GM18858 (cell line): ENCODE results near the gene GRM4.
"Not testable (repeated sequence)": the region's sequence is repeated elsewhere in the genome, so short reads cannot be mapped to it uniquely, and the experiment has no call there.

ENCODE experiments used
- ATAC-seq: cut with Tn5 transposase; IDR thresholded peaks from one replicate; pipeline ENCODE4 v1.9.1; 2021; ENCODE audit not compliant: unreplicated experiment

GRM4 gene

DNA sequence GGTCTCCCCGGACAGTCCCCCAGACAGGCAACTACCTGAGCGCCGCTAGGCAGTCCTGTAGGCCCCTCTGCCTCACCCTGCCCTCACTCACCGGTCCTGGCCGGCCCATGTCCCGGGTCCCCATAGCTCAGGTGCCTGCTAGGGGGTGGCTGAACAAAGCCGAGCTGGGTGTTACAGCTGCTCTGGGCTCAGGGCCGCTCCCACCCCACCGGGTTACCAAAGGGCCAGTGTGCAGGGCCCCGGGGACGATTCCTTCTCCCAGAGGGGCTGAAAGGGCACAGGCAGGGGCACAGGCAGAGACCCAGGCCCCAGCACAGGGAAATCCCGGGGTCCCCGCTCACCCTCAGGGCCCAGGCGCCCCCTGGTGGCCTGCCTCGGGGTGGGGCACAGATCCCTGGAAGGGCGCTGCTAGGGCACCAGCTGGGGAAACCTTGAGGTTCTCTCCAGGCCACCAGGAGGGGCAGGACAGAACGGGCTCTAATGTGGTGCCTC is 118.4 kb downstream of the GRM4 start:
- ATAC-seq = no peak

DNA sequence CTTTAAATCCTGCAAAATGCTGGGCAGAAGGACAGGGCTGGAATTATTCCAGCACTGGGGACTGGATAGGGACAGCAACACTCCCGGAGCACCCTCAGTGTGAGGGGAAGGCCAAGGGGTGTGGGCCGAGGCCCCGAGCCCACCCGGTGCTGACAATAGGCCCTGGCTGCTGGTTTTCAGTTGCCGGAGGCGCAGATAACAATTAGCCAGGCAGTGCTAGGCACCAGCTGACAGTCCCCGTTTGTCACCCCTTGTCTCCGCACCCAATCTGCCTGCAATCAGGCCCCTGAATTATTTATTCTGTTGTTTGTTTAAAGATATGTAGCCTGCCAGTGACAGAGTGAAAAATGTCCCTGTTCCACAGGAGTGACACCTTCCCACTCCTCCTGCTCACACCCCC is 120.0 kb downstream of the GRM4 start:
- ATAC-seq = no peak

DNA sequence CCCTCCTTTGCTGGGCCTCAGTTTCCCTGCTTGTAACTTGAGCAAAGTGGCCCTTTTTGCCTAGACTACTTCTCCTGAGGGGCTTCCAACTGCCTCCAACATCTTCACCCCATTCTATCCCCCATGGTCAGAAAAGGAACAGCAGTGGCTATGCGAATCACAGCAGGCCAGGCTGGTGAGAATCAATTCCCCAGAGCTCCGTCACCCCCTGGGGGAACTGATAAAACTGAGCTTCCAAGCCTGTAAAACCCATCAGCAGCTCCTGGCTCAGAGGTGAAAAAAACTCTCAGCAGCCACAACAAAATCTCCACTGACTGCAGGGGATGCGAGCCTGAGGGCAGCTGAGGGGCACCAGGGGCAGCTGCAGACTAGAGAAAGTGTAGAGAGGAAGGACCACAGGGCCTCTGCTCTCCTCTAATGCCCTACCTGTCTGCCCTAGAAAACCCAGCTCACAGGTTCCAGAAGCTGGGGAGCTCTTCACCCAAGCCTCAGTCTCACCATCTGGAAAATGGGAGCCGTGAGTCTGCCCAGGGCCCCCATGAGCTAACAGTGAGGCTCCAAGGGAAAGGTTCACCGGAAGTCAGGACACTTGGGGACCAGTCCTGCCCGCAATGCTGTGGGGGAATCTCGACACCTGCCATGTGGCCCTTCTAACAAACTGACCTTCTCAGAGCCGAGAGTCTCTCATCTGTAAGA is 120.6 kb downstream of the GRM4 start:
- no peak for ATAC-seq

DNA sequence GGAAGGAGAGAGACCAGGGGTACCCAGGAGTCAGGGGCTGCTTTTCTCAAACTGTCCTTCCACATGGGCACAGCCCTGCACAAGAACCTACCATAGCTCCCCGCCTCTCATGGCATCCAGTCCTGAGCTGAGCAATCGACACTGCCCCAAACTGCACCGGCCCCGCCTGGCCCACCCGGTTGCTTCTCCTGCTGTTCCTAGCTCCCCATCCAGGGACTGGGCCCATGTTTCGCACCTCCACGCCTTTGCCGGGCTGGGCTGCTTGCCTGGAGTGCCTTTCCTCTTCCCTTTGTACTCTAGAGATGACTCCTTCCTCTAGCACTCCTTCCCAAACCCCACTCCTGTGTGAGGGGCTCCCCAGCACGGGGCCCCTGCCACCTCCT is 123.0 kb downstream of the GRM4 start:
- ATAC-seq = no peak

DNA sequence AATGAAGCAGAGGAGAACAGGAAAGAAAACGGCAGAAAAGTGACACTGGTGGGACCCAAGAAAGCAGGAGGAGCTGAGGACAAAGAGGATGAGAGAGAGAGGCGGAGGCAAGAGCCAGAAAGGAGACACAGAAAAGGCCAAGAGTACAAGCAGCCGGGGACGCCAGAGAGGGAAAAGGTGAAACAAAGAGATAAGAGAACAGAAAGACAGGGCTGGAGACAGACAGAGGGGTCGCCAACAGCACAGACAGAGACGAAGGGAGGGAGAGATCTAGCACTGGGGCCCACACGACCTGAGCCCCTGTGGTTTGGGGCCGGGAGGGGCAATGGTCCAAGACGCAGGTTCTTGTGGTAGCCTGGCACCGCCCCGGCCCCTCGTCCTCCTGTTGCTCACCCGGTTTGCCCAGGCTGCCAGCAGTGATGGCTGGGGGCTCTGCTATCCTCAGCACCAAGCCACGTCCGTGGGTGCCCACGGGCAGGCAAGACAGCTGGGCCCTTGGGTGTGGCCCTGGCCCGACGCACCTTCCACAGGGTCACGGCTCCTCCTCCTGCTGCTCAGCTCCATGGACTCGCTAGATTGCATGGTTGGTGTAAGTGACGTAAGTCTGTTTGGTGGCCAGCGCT is 123.5 kb downstream of the GRM4 start:
- no peak for ATAC-seq

DNA sequence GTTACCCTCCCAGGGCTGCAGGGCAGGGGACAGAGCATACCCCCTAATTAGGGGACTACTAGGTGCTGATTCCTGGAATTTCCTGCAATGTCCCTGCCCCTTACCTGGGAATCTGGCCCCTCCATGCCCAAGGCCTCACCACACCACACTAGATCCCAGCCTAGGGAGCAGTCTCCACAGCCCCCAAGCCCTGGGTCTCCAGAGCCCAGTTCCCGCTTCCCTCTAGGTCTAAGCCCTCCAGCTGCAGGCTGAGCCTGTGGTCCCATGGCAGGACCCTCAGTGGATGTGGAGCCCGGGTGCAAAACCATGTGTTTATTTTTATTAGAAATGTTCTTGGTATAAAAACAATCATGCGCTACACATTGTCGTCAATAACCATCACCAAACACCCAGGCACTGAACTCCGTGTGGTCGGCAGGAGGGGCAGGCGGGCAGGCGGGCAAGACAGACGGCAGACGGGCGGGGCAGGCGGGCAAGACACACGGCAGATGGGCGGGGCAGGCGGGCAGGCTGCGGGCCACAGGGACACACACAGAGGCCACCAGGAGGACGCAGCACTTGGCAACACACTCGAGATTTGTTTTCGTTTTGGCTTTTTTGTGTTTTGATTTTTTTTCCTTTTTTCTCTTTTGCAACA is 124.2 kb downstream of the GRM4 start:
- no peak for ATAC-seq

DNA sequence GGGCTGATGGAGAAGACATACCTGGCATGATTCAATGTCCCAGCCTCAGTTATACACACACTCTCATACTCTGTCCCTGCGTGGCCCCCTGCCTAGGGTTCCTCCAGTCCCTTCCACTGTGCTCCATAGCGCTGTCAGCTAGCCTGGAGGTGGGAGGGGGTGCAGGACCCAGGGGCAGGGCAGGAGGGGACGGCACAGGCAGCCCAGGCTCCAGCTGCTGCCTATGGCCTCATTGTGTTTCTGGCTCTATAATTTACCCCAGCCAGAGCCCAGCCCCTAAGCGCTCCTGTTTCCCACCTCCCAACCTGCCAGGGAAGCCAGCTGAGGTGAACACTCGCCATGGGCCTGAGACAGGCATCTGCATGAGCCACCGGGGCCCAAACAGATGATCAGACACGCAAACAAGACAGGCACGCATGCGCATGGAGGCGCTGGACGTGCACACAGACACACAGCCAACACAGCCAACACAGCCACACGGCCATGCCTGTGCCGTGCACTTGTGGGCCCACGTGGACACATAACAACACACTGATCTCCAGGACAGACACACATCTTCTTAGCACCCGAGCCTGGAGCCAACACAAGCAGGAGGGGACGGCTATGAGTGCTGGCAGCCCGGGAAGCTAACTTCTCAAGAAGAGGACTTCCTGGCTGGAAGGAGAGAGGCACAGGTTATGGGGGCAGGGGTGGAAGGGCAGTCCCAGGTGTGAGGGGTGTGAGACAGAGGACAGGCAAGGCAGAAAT is 124.9 kb downstream of the GRM4 start:
- ATAC-seq = no peak

DNA sequence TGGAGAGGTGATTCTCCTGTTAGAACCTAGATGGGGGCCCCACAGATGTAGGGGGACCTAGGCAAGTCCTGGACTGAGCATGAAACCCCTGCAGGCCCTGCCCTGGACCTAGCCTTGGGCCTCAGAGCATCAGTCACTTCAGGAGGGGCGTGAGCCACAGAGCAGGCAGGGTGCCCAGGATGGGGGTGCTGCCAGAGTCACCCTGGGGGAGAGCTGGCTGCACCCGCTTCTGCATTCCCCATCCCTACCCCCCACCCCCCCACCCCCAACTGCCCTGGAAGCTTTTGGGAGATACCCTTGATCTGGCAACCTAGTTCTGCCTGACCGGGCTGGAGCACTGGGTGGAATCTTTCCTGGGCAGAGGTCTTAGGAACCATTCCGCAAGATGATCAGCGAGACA is 125.6 kb downstream of the GRM4 start:
- no peak for ATAC-seq

DNA sequence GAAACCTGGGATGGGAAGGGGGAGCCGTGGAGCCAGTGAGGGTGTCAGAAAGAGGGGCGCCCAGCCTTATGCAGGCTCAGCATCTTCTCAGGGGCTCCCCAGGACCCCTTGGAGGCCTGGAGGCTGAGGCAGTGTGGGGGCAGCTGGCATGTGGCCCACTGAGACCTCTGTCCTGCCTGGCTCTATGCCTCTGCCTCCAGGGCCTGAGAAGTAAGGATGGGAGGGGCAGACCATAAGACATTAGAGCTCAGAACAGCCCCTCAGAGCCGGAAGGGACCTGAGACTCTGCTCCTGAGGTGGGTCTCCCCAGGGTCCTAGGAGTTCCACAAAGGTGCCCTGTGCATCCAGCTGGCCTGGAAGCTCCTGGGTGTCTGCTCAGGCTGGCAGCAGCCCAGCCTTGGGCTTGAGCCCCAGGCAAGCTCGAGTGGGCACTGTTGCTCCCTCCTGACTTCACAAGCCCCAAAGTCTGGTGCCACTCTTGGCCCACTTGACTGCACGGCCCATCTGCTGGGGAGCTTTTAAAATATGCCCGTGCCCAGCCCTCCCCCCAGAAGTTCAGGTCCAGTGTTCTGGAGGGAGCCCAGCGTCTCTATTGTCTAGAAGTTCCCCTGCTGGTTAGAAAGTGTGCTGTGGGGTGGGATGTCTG is 126.8 kb downstream of the GRM4 start:
- no peak for ATAC-seq

DNA sequence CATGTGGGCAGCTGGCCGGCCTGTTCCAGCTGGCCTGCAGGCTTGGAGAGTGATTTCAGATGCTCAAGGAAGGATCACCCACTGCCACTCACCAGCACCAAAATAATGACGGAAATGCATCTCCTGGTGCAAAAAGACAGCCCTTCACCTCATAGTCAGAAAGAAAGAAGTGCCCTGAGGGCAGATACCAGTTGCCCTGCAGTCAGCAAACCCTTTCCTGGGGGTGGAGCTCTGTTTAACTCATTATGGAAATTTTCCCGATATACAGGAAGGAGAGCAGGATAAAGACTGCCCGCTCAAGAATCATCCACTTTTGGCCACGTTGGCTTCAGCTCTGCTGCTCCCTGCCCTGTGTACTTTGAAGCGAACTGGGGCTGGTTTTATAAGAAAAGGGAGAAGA is 127.9 kb downstream of the GRM4 start:
- no peak for ATAC-seq

DNA sequence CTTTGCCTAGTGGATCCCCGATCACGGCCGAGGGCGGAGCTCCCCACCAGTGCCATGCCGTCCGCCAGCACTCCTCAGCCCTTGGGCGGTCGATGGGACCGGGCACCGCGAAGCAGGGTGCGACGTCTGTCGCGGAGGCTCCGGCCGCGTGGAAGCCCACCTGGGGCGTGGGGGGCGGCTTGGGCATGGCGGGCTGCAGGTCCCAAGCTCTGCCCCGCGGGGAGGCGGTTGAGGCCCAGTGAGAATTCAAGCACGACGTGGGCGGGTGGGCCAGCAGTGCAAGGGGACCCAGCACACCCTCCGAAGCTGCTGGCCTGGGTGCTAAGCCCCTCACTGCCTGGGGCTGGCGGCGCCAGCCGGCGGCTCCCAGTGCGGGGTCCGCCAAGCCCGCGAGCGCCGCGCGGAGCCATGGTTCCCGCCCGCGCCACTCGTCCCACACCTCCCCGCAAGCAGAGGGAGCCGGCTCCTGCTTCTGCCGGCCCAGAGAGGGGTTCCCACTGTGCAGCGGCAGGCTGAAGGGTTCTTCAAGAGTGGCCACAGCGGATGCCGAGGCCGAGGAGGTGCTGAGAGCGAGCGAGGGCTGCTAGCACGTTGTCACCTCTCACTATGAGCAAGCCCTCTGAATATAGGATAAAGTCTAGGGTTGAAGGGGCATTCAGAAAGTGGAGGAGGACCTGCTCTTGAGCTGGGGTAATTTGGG is 128.6 kb downstream of the GRM4 start:
- ATAC-seq = no peak

DNA sequence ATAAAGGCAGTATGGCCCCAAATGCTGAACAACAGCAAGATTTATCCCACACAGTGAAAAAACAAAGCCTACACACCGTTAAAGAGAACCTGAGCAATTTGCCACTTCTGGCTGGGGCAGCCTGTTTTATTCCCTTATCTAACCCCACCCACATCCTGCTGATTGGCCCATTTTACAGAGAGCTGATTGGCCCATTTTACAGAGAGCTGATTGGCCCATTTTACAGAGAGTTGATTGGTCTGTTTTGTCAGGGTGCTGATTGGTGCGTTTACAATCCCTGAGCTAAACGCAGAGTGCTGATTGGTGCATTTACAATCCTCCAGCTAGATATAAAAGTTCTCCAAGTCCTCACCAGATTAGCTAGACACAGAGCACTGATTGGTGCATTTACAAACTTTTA is 129.3 kb downstream of the GRM4 start:
- not testable (repeated sequence) for ATAC-seq

DNA sequence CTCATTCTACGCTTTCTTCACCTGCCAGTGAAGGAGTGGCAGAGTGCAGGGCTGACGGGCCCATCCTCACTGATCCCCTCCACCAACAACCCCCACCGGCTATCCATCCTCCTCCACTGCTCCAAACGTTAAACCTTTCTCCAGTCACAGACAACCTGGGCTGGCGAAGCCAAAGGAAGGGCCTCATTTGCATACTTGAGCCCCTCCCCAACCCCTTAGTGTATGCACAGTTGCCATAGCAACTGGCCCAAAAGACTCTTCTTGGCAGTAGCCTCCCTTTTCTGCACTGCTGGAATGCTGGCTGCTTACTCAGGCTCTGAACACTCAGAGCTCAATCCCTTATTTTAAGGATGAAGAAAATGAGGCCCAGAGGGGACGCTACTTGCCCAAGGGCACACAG is 130.3 kb downstream of the GRM4 start:
- no peak for ATAC-seq

DNA sequence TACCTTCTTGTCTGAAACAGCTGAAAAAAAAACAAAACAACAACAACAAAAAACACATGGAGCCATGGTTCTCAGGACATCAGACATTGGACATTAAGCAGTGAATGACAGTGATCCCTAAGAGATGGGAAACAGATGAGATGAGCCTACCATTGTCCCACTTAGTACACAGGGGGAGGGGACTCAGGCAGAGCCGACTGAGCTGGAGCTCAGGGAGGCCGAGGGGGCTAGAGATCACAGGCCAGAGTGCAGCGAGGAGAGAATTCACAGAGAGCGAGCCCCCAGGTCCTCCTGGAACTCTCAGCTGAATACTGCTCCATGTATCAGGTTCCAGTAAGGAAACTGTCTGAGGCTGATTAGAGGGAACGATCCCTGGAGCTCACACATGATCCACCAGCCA is 134.6 kb downstream of the GRM4 start:
- ATAC-seq = no peak

DNA sequence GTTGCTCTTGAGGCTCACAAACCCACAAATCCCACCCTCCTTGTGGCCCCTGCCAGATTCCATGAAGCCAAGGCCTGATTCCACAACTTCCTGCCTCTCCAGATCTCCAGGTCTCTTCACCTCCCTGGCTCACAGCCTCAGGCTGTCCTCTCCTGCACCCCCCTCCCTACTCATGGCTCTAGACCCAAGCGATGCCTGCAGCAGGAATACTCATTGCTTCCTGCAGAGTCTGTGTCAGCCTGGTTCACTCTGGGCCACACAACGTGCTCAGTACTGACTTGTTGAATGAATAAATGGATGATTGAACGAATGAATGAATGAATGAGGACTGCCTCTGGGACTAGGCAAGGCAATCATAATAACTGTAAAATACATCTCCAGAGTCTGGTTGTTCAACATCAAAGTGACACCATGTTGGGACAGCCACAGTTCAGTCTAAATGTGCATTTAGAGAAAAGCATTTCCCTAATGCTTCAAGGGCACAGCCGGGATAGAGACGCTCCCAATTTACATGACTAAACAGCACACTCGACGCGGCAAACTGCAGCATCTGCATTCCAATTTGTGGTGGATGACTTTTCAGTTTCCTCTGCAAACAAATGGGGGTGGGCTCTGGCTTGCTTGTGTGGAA is 139.9 kb downstream of the GRM4 start:
- ATAC-seq = no peak

DNA sequence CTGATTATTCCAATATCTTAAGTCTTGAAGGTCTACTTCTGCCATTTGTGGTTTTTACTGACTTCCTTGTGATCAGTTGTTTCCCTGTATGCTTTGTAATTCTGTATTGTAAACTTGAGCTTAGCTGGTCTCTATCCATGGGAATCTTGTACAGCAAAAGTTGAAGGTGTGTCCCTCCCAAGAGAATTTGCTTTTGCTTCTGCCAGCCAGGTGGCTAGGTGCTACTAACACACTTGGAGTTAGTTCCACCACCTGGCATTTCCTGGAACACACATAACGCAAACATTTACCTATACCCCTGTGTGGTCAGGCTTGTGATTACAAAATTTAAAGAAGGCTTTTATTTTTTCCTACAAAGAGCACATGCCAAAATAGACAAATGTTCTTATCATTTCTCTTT is 141.2 kb downstream of the GRM4 start:
- no peak for ATAC-seq

DNA sequence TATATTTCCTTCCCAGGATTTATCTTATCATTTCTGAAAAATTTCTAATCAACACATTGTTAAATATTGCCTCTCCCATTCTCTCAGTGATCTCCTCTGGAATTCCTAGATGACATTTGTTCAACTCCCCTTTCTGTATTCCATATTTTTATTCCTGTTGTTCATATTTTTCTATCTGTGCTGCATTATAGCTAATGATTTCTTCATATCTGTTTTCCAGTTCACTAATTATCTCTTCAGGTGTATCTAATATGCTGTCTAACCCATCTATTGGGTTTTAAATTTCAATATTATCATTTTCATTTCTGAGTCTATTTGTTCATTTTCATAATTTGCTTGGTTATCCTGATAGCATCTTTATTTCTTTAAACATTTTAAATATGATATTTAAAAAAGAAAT is 141.9 kb downstream of the GRM4 start:
- no peak for ATAC-seq

DNA sequence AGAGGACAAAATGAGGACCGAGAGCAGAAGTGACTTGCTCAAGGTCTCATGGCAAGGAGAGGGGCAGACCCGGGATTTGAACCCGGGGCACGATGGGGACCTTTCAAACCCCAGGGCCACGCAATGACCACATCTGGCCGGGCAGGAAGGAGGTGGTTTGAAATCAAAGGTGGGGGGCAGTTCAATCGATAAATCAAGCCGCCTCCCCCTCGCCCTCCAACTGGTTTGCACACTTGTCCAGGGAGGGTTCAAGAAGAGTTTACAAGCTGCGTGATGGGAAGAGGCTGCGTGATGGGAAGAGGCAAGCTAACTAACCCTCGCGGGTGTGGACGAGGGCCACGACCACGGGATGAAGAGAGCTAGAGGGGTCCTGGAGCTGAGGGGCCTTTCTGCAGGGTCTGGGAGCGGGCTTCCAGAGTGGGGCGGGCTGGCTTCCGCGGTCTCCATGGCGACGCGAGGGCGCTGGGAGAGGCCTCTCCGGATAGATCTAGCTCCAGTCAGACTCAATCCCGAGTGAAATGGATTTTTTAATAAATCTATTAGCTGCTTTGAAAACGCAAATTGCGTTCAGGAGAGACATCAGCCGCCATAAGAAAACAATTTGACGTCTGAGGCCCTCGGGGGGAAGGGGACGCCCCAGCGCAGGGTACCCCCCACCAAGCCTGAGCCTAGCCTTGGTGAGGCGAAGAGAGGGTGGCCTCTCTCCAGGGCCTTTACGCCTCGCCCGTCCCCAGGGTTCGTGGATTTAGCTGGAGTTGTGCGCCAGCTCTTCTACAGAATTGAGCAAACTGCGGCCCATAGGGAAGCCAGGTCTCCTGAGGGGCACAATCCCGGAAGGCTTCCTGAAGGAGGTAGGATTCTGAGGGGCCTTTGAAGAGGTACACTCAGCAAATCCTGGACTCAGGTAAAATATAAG is 143.9 kb downstream of the GRM4 start:
- ATAC-seq = no peak

DNA sequence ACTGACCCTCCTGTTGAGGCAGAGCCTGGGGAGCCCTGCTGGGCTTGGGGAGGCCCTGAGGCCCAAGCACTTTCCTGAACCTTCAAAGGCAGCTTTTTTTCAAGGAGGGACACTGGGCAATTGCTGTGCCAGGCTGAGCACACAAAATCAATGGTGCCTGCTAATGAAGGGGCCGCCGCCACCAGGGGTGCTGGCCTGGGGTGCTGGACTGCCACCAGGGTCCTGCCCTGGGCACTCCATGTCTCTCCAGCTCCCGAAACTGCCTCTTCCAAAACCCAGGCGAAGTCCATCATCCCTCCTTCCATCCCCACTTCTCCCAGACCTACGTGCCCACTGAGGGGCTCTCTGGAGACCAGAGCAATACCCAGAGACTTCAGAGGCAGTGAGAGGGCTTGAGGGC is 145.6 kb downstream of the GRM4 start:
- ATAC-seq = no peak
